Muscle of back (tissue), 13 donors: ENCODE measurements around the gene HMGCLL1. TPM values are rescaled to one million over a fixed set of nuclear protein-coding genes. Genes with fewer than 3 reads are reported as not detected.

Source experiments
- DNase-seq, 3 donors: peaks; one replicate each; pipeline versions ENCODE4 v3.0.0 to v3.0.0-alpha.2; 2013
- long read RNA-seq, 9 donors: transcript quantifications; one replicate each; lab custom pipeline, GENCODE V29; 2026
- polyA plus RNA-seq, 10 donors: library from polyadenylated mRNA; unstranded; fragments of 120-200 nt; gene quantifications; one replicate each; pipeline ENCODE4 v1.2.1, GENCODE V29; 2013; ENCODE audit not compliant: insufficient read length in 10 of 10

HMGCLL1 gene
- polyA plus RNA-seq, result 10 to 100 TPM in 1 of 10 donors, 1 to 10 TPM in 9; 6.2 to 13.0 (median 7.8) TPM
- long read RNA-seq, donor 1, partial matches to known transcripts, result 0 of 1 reads
- long read RNA-seq, donor 1, other reads (novel, unspliced or antisense), result 0 of 1 reads
- long read RNA-seq, donor 2, partial matches to known transcripts, result 0 of 1 reads
- long read RNA-seq, donor 2, other reads (novel, unspliced or antisense), result 0 of 1 reads
- long read RNA-seq, donor 3, result 0 reads
- long read RNA-seq, donor 4, partial matches to known transcripts, result 0 of 2 reads
- long read RNA-seq, donor 4, other reads (novel, unspliced or antisense), result 0 of 2 reads
- long read RNA-seq, donor 5, partial matches to known transcripts, result 0 of 4 reads
- long read RNA-seq, donor 5, other reads (novel, unspliced or antisense), result 0 of 4 reads
- long read RNA-seq, donor 6, partial matches to known transcripts, result 0 of 2 reads
- long read RNA-seq, donor 6, other reads (novel, unspliced or antisense), result 0 of 2 reads
- long read RNA-seq, donor 7, partial matches to known transcripts, result 0 of 3 reads
- long read RNA-seq, donor 7, other reads (novel, unspliced or antisense), result 0 of 3 reads
- long read RNA-seq, donor 8, partial matches to known transcripts, result 0 of 1 reads
- long read RNA-seq, donor 8, other reads (novel, unspliced or antisense), result 0 of 1 reads
- long read RNA-seq, donor 9, result 0 reads

GRCh38 chr6:55578537-55579363, at the start of gene HMGCLL1:
TSS of gene HMGCLL1 (minus strand) at chr6:55579192. CDS start at chr6:55579055, 137 bp downstream.
- peak in 2 of 3 donors; percentile 61 to 86 for DNase-seq

- DNase-seq, result no peak
Measured at GRCh38 chr6:55621993-55622392, 43.0 kb upstream of the HMGCLL1 start.

GRCh38 chr6:55621244-55621643, 42.3 kb upstream of the HMGCLL1 start:
- no peak for DNase-seq

GRCh38 chr6:55617272-55617671, 38.3 kb upstream of the HMGCLL1 start:
- DNase-seq, result no peak

GRCh38 chr6:55604021-55604420, 25.0 kb upstream of the HMGCLL1 start:
- DNase-seq, result peak in 1 of 3 donors; percentile 56

DNA sequence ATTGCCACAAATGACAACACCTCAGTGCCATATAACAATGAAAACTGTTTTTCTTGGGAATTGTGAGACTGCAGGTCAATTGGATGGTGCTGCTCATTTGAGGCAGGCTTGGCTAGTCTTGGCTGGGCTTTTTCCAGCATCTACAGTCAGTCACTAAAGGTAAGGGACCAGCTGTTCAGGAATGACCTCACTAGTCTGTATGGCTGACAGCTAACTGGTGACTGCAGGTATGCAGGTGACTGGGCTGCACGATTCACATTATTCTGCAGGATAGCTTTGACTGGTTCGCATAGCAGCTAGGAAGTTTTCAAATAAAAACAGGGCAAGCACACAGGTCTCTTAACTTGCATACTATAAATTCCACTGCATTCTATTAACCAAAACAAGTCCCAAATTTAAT, 22.1 kb upstream of the HMGCLL1 start:
- no peak for DNase-seq

DNA sequence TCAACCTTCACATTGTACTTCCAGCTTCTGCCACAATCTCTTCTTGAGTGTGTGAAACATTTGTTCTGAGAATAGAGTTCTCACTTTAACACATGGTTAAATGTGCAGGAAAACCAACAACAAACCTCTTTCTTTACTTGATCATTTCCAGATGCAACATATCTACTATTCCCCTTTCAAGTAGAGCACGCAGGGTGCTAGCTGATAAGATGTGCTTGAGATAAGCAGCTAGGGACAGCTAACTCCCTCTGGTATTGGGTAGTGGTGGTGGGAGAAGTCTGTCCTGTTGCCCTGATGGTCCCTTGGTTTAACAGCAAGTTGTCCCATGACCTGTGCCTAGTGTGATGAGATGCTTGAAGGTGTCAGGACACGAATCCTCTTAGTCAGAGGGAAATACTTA, 15.4 kb upstream of the HMGCLL1 start:
- DNase-seq, result no peak

- DNase-seq, result peak; percentile 53 to 79 (median 60)
Measured at GRCh38 chr6:55584654-55585354, 5.8 kb upstream of the HMGCLL1 start.

DNA sequence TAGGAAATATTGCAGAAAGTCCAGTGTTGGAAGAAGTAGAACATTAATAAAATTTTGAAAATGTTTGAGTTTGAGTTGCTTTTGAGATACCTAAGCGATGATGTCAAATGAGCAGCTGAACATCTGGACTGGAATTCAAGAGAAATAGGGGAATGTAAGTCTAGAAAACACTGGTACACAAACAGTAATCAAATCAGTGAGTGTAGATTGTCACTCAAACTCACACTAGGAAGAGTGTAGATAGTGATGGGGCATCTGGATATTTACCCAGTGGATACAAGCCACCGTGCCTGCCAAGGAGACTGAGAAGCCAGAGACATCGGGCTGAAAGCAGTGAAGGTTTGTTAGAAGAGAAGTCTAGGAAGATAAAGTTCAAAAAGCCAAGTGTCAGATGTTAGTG, 2.2 kb downstream of the HMGCLL1 start:
- peak in 1 of 3 donors; percentile 65 for DNase-seq

DNA sequence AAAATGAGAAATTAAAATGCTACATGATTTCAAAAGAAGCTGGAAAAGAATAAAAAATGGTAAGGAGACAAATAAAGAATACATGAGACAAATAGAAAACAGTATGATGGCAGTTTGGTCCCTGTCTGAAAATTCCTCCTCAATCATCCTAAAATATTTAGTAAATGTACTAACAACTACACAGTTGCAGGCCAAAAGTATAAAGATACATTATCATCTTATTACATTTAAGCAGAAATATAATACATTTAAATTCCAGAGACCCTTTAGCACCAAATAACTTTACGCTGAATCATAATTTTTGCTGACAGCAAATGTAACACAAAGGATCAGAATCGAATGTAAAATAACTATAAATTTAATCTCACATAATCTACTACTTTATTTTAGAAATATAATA, 4.4 kb downstream of the HMGCLL1 start:
- DNase-seq, result no peak

DNA sequence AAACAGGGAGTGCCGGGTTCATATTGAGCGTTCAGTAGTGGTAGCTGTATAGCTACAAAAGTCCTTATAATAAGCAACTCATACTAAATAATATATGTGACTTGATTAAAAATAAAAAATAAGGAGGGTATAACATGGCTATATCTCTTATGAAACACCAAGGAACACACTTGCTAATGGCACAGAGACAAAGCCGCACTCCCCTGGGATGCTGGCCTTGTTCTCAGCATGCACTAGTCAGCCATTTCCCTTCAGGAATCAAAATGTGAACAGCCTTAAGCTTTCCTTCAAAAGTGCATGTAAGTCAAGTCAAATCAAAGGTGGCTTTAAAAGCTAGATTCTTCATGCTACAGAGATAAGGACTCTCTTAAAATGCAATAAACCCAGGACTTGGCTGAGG, 9.4 kb downstream of the HMGCLL1 start:
- DNase-seq, result peak in 1 of 3 donors; percentile 36

- DNase-seq, result peak; percentile 86 to 96 (median 92)
Measured at GRCh38 chr6:55568808-55569439, 10.1 kb downstream of the HMGCLL1 start.

DNA sequence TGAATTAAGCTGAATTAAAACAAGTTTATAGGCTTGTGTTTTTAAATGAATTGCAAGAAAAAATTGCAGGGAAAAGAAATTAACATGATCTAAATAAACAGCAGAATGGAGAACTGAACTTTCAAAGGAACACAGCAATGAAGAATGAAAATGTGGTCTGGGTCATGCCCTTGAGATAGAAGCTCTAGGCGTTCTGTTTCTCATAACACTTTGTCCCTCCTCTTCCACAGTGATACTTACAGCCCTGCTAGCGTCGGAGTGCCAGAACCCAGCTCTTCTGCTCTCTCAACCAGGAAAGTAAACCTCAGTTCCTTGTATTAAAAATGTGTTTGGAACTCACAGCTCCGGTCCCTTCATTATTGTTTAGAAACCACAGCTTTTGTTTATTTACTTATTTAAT, 11.4 kb downstream of the HMGCLL1 start:
- DNase-seq, result peak in 1 of 3 donors; percentile 35

GRCh38 chr6:55566036-55566710, 12.8 kb downstream of the HMGCLL1 start:
- peak; percentile 54 to 85 (median 77) for DNase-seq

GRCh38 chr6:55562318-55562717, 16.7 kb downstream of the HMGCLL1 start:
- DNase-seq, result no peak

DNA sequence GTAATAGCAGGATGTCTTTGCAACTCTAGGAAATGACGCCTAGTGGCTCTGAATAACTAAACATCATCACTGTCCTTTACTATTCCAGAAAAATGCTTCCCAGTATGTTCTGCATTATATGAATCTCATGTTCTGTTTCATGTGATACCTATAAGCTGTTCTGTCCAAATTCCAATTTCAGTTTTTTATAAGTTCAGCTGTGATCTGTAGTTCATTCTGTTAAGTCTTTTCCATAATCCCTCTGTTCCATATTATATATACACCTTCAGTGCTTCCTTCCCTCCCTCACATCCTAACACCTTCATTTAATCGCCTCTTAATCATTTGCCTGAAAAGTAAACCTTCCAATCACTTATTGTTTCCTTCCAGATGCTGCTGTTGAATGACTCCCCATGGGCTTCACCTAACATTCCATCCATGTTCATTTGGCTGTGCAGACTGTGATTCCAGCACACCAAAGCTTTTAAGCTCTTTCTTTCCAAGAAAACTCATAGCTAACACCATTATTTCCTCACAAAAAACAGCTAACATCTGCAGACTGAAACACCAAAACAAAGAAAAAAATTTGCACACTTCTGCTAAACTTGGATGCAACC, 18.6 kb downstream of the HMGCLL1 start:
- peak; percentile 52 to 87 (median 75) for DNase-seq

DNA sequence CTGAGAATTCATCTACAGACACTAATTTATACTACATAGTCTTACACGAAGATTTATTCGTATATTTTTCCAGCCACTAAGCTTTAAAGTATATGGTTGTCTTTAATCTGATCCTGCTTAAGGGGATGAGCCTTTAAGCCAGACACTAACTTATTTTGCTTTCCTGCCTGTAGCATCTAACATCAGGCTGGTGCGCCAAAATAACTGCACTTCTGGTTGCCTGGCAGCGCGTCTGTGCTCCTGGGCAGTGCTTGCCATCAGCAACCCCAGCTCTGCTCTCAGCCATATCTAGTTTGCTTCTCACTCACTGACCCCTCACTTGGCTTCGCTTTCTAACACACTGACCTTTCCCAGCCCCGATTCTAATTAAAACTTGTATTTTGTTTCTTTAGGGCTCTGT, 21.8 kb downstream of the HMGCLL1 start:
- no peak for DNase-seq

- DNase-seq, result no peak
Measured at GRCh38 chr6:55545791-55546190, 33.2 kb downstream of the HMGCLL1 start.

DNA sequence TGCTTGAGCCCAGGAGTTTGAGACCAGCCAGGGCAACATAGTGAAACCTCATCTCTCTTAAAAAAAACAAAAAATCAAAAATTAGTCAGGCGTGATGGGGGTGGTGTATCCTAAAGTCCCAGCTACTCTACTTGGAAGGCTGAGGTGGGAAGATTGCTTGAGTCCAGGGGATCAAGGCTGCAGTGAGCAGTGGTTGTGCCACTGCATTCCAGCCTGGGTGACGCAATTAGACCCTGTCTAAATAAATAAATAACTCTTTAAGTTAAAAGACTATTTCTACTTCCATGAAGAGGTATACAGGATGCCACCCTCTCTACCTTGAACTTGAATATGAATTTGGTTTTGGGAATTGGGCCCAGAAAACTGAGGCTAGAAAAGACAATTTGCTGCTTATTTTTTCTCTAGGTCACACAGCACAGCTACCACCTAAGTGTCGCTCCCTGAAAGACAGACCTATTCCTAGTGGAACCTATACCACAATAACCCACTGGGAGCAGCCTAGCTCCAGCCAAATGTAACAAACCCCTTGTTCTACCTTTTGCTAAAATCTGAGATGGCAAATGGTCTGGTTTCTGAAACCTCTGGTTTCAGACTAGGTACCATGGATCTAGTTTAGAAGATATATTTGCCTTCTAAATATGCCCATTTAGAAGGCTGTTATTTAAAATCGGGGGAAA, 35.2 kb downstream of the HMGCLL1 start:
- DNase-seq, result no peak
